ENCODE measurements around the gene TGFB2. TPM values are rescaled to one million over a fixed set of nuclear protein-coding genes. Genes with fewer than 3 reads are reported as not detected.

TGFB2 gene
- polyA plus RNA-seq, 1 experiment, result 14.8 TPM

GRCh38 chr1:218475275-218475674 lies 130.1 kb downstream of the TGFB2 start:
- DNase-seq (ENCODE audit: low read depth, low spot score), result no peak
- ChIA-PET CTCF (no interaction called here), POLR2A (no interaction called here)
- no peak for TF ChIP-seq CTCF (IDR thresholded peaks at IDR 0.05; ENCODE audit: low read depth, low read length)
- H3K9me3 ChIP-seq (ENCODE audit: control insufficient read depth, insufficient read depth, low read length), result no peaks in the 10 kb centered on the region
- no peak overlapping the region for H3K27ac ChIP-seq (ENCODE audit: low read depth, low read length)
- H3K4me3 ChIP-seq (ENCODE audit: low read depth, low read length), result no peak overlapping the region
- no peaks in the 10 kb centered on the region for H3K27me3 ChIP-seq (ENCODE audit: control insufficient read depth, insufficient read depth, low read length)

- Histone ChIP-seq H3K27ac (ENCODE audit: low read depth, low read length) (no peak overlapping the region), H3K9me3 (ENCODE audit: control insufficient read depth, insufficient read depth, low read length) (no peaks in the 10 kb centered on the region), H3K4me3 (ENCODE audit: low read depth, low read length) (no peak overlapping the region), H3K27me3 (ENCODE audit: control insufficient read depth, insufficient read depth, low read length) (no peaks in the 10 kb centered on the region)
- TF ChIP-seq CTCF (IDR thresholded peaks at IDR 0.05; ENCODE audit: low read depth, low read length), result no peak
- ChIA-PET POLR2A (no interaction called here), CTCF (no interaction called here)
- DNase-seq (ENCODE audit: low read depth, low spot score), result no peak
These were observed 130.6 kb downstream of the TGFB2 start for GRCh38 chr1:218475699-218476098.

- Histone ChIP-seq H3K9me3 (ENCODE audit: control insufficient read depth, insufficient read depth, low read length) (no peaks in the 10 kb centered on the region), H3K27ac (ENCODE audit: low read depth, low read length) (no peak overlapping the region), H3K4me3 (ENCODE audit: low read depth, low read length) (no peak overlapping the region), H3K27me3 (ENCODE audit: control insufficient read depth, insufficient read depth, low read length) (no peaks in the 10 kb centered on the region)
- DNase-seq (ENCODE audit: low read depth, low spot score), result peak; percentile 66
- TF ChIP-seq CTCF (IDR thresholded peaks at IDR 0.05; ENCODE audit: low read depth, low read length), result no peak
- ChIA-PET POLR2A (no interaction called here), CTCF (no interaction called here)
These were observed 131.2 kb downstream of the TGFB2 start for GRCh38 chr1:218476385-218476784.

- Histone ChIP-seq H3K27ac (ENCODE audit: low read depth, low read length) (no peak overlapping the region), H3K9me3 (ENCODE audit: control insufficient read depth, insufficient read depth, low read length) (no peaks in the 10 kb centered on the region), H3K27me3 (ENCODE audit: control insufficient read depth, insufficient read depth, low read length) (no peaks in the 10 kb centered on the region), H3K4me3 (ENCODE audit: low read depth, low read length) (no peak overlapping the region)
- TF ChIP-seq CTCF (IDR thresholded peaks at IDR 0.05; ENCODE audit: low read depth, low read length), result no peak
- ChIA-PET CTCF (no interaction called here), POLR2A (no interaction called here)
- no peak for DNase-seq (ENCODE audit: low read depth, low spot score)
These were observed 133.2 kb downstream of the TGFB2 start for GRCh38 chr1:218478336-218478735.

GRCh38 chr1:218479436-218480115 lies 134.4 kb downstream of the TGFB2 start:
- Histone ChIP-seq H3K4me3 (ENCODE audit: low read depth, low read length) (no peak overlapping the region), H3K27me3 (ENCODE audit: control insufficient read depth, insufficient read depth, low read length) (no peaks in the 10 kb centered on the region), H3K27ac (ENCODE audit: low read depth, low read length) (peak overlapping the region; percentile 95), H3K9me3 (ENCODE audit: control insufficient read depth, insufficient read depth, low read length) (no peaks in the 10 kb centered on the region)
- TF ChIP-seq CTCF (IDR thresholded peaks at IDR 0.05; ENCODE audit: low read depth, low read length), result no peak
- DNase-seq (ENCODE audit: low read depth, low spot score), result peak; percentile 61
- ChIA-PET POLR2A (interaction anchor here (0.5 to 1.7 kb wide), 3 partner anchors 13 to 134 kb away, joined by 3 to 7 read pairs (median 4); partner anchors contain the start of gene TGFB2), CTCF (interaction anchor here (1.9 kb wide), 1 partner anchor 588 kb away, joined by 5 read pairs; no protein-coding TSS in a partner anchor)

Measured in AG04450 (cell line).